Astrocyte of the cerebellum (primary cell): Measurements from ENCODE around the gene TMEM176A.

Source experiments
- DNase-seq: peaks from one replicate; pipeline ENCODE4 v3.0.0-alpha.2; 2011; ENCODE audit warnings: low read depth
- H3K4me3 ChIP-seq: 2 replicates; pipeline ENCODE4 v1.5.1; 2011; ENCODE audit warnings: mild to moderate bottlenecking, low read depth, low read length, moderate library complexity
- CTCF ChIP-seq: IDR thresholded peaks from 2 replicates; pipeline ENCODE4 v1.5.1; 2012; ENCODE audit warnings: low read length, low read depth, moderate library complexity, mild to moderate bottlenecking; ENCODE audit errors: missing control alignments
- in situ Hi-C: cut with HindIII; loops from 2 replicates; pipeline ENCODE4 v1.10.0; 2017; ENCODE audit warnings: low sequenced_read_pairs

The TMEM176A gene

DNA sequence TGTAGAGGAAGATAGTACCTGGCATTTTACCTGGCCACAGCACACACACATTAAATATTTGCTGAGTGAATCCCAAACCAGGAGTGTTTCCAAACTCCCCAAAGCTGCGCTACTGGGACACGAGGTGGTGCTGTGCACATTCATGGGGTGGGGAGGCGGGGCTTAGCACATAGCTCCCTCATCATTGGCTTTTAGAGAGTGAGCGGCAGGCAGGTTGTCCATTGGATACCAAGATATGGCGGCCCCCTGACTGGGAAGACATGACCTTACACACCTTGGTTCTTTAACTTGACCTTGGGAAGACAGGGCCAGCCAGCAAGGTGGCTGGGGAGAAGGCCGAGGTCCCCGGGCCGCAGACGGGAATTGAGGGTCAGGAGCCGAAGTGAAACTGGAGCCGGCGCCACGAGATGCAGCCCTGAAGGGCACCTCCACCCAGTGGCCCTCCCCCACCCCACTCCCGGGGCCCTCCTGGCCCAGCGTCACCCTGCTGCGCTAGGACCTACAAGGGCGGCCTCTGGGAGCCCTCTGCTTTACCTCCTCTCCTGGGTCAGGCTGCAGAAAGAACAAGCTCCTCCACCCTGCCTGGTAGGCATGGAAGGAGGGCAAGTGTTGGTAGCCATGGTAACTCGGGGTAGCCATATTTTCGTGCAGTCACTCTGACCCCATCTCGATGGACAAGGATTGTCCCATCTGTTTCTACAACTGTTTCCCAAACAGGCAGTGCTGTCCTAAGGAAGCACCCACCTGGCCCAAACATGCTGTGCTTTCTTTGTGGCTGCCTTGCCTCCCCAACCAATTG lies 24.0 kb downstream of the TMEM176A start:
- DNase-seq = no peak
- in situ Hi-C loops = no loop called here
- H3K4me3 ChIP-seq = no peak overlapping the region
- no peak for TF ChIP-seq CTCF

- in situ Hi-C loops = no loop called here
- no peak overlapping the region for H3K4me3 ChIP-seq
- no peak for TF ChIP-seq CTCF
- no peak for DNase-seq
Measured at GRCh38 chr7:150826061-150826849, 25.7 kb downstream of the TMEM176A start.

- TF ChIP-seq CTCF = no peak
- in situ Hi-C loops = no loop called here
- DNase-seq = no peak
- no peak overlapping the region for H3K4me3 ChIP-seq
Measured at GRCh38 chr7:150828384-150828783, 27.8 kb downstream of the TMEM176A start.

DNA sequence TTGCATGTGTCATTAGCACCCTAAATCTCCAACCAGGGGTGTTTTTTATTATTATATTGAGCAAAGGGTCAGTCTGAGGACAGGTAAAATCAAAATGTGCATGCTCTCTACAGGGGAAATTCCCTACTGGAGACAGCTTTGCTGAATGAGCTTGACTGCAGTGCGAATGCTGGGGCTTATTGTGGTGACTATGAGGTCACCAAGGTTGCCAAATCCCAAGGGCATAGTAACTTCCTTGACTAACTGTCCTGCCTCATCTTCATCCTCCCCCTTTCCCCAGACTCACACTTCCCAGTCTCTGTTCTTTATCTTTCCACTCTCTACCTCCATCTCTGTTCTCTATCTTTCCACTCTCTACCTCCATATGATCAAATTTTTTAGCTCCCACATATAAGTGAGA lies 28.9 kb downstream of the TMEM176A start:
- H3K4me3 ChIP-seq = no peak overlapping the region
- no peak for TF ChIP-seq CTCF
- no peak for DNase-seq
- in situ Hi-C loops = no loop called here

DNA sequence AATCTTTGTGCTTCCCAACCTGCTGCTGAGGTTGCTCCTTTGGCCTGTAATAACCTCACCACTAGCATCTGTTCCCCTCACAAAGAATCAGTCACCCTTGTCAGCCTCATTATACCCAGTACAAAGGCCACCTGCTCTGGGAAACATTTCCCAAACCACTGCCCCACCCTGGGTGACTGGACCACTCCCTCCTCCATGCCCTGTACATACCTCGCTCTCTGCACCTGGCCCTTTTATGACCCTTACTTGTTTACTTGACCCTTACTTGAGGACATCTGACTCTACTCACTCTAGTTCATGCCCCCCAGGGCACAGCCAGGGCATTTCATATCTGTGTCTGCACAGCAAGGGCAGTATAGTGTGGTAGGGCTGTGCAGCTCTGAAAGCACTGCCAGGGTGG lies 30.4 kb downstream of the TMEM176A start:
- no peak for TF ChIP-seq CTCF
- H3K4me3 ChIP-seq = no peak overlapping the region
- in situ Hi-C loops = no loop called here
- DNase-seq = no peak

GRCh38 chr7:150831851-150832250 lies 31.3 kb downstream of the TMEM176A start:
- DNase-seq = no peak
- no peak overlapping the region for H3K4me3 ChIP-seq
- TF ChIP-seq CTCF = no peak
- in situ Hi-C loops = no loop called here
